SK-N-DZ (cell line): ENCODE results near the gene POLR2J. TPM values are rescaled to one million over a fixed set of nuclear protein-coding genes. Genes with fewer than 3 reads are reported as not detected.
"Not testable (repeated sequence)": the region's sequence is repeated elsewhere in the genome, so short reads cannot be mapped to it uniquely, and the experiment has no call there.

Experiments used
- DNase-seq: peaks from one replicate; pipeline ENCODE4 v3.0.0-alpha.2; 2015; ENCODE audit warnings: low spot score
- polyA plus RNA-seq, 2 experiments: library from polyadenylated mRNA; depleted of rRNA; stranded (reverse); fragments of >200 nt; gene quantifications; 2 replicates each; pipeline ENCODE4 v1.2.3, GENCODE V29; 2014

Gene POLR2J
- polyA plus RNA-seq (2014; cell fraction: cytosol; rRNA removed), result 25.8 and 35.4 TPM in 2 replicates
- polyA plus RNA-seq (2014; cell fraction: nucleus; rRNA removed), result 26.2 and 33.6 TPM in 2 replicates

GRCh38 chr7:102478314-102479208 is at the start of gene POLR2J:
Gene POLR2J, minus strand, starts transcription at chr7:102478922. Its CDS starts 62 bp downstream, at chr7:102478860.
- peak; percentile 83 for DNase-seq

- not testable (repeated sequence) for DNase-seq
Observed at GRCh38 chr7:102527822-102528793, 49.4 kb upstream of the POLR2J start.

- DNase-seq, result not testable (repeated sequence)
Observed at GRCh38 chr7:102527182-102527581, 48.5 kb upstream of the POLR2J start.

- DNase-seq, result not testable (repeated sequence)
Observed at GRCh38 chr7:102524803-102525202, 46.1 kb upstream of the POLR2J start.

GRCh38 chr7:102520797-102521196 is 42.1 kb upstream of the POLR2J start:
- not testable (repeated sequence) for DNase-seq

GRCh38 chr7:102517550-102518147 is 38.9 kb upstream of the POLR2J start, which contains the start of gene RASA4B:
Gene RASA4B, minus strand, starts transcription at chr7:102517777. Its CDS starts 67 bp downstream, at chr7:102517710.
- DNase-seq, result peak; percentile 0

GRCh38 chr7:102516951-102517350 is 38.2 kb upstream of the POLR2J start:
- not testable (repeated sequence) for DNase-seq

- not testable (repeated sequence) for DNase-seq
Observed at GRCh38 chr7:102515889-102516288, 37.2 kb upstream of the POLR2J start.

GRCh38 chr7:102514881-102515721 is 36.4 kb upstream of the POLR2J start:
- DNase-seq, result not testable (repeated sequence)

- peak; percentile 81 for DNase-seq
Observed at GRCh38 chr7:102512642-102513221, 34.0 kb upstream of the POLR2J start.

GRCh38 chr7:102511860-102512522 is 33.3 kb upstream of the POLR2J start:
- not testable (repeated sequence) for DNase-seq

- DNase-seq, result not testable (repeated sequence)
Observed at GRCh38 chr7:102510575-102510974, 31.9 kb upstream of the POLR2J start.

GRCh38 chr7:102507410-102508088 is 28.8 kb upstream of the POLR2J start:
- DNase-seq, result not testable (repeated sequence)

GRCh38 chr7:102505298-102506185 is 26.8 kb upstream of the POLR2J start:
- not testable (repeated sequence) for DNase-seq

- not testable (repeated sequence) for DNase-seq
Observed at GRCh38 chr7:102503141-102503540, 24.4 kb upstream of the POLR2J start.

- DNase-seq, result not testable (repeated sequence)
Observed at GRCh38 chr7:102498321-102498720, 19.6 kb upstream of the POLR2J start.

GRCh38 chr7:102497308-102497707 is 18.6 kb upstream of the POLR2J start:
- DNase-seq, result not testable (repeated sequence)

GRCh38 chr7:102496861-102497260 is 18.1 kb upstream of the POLR2J start:
- DNase-seq, result peak; percentile 0
